Adrenal gland (tissue), 12 donors: ENCODE results near the gene SULT1A2. TPM values are rescaled to one million over a fixed set of nuclear protein-coding genes. Genes with fewer than 3 reads are reported as not detected.
A peak's percentile ranks its signal among the peaks of the same experiment; 100 is the strongest.
"Not testable (repeated sequence)": the region's sequence is repeated elsewhere in the genome, so short reads cannot be mapped to it uniquely, and the experiment has no call there.

Source experiments
- DNase-seq, 7 donors: peaks; one replicate each; pipeline ENCODE4 v3.0.0-alpha.2; 2019 to 2020
- H3K27ac ChIP-seq, 5 donors: fragments of 200-600 bp; sonication (generic) in 4 of 5; 1 replicate in 3 of 5; 2 replicates in 2 of 5; pipeline versions ENCODE4 v1.5.1 to v1.8.0; 2016 to 2020; ENCODE audit warnings: mild to moderate bottlenecking in 1 of 5
- H3K27me3 ChIP-seq: fragments of 200-600 bp; 2 replicates; pipeline ENCODE4 v1.8.0; 2021
- H3K36me3 ChIP-seq, 2 donors: fragments of 200-600 bp; replicated peaks in 1 of 2; 1 replicate in 1 of 2; 2 replicates in 1 of 2; pipeline versions ENCODE4 v1.5.1 to v1.8.0; 2018 to 2022
- H3K4me1 ChIP-seq, 2 donors: fragments of 200-600 bp; replicated peaks in 1 of 2; 1 replicate in 1 of 2; 2 replicates in 1 of 2; pipeline versions ENCODE4 v1.5.1 to v1.8.0; 2018 to 2021
- H3K4me3 ChIP-seq, 4 donors: fragments of 200-600 bp; sonication (generic) in 3 of 4; one replicate each; pipeline ENCODE4 v1.5.1; 2016 to 2018
- H3K9me3 ChIP-seq, 3 donors: fragments of 200-600 bp; sonication (generic) in 1 of 3; replicated peaks in 1 of 3; 1 replicate in 2 of 3; 2 replicates in 1 of 3; pipeline versions ENCODE4 v1.5.1 to v1.8.0; 2016 to 2021
- CTCF ChIP-seq, 6 experiments: fragments of 450-650 bp in 4 of 6; fragments of 200-600 bp in 2 of 6; sonication (generic) in 1 of 6; IDR thresholded peaks; 1 replicate in 5 of 6; 2 replicates in 1 of 6; pipeline versions ENCODE4 v1.5.1 to v1.8.0; 2016 to 2021; ENCODE audit warnings: antibody characterized with exemption in 6 of 6, mild to moderate bottlenecking in 2 of 6, moderate library complexity in 1 of 6
- POLR2A ChIP-seq, 2 donors: fragments of 450-650 bp; IDR thresholded peaks; one replicate each; pipeline ENCODE4 v1.6.1; 2017; ENCODE audit warnings: antibody characterized with exemption in 2 of 2, mild to moderate bottlenecking in 2 of 2, moderate library complexity in 1 of 2
- WGBS, 4 donors: extraction: QIAGEN DNeasy Blood & Tissue Kit in 2 of 4; methylation state at CpG; one replicate each; pipeline versions ENCODE4 v1.1.5 to v1.1.7; 2013 to 2017; 5-methylcytosine and 5-hydroxymethylcytosine counted together
- intact Hi-C, 2 donors: fragments of 100-400 bp; cut with DNase I; formaldehyde crosslinking; loops; one replicate each; pipeline versions ENCODE4 v1.14.1 to v1.15.0; 2022 to 2023
- polyA plus RNA-seq, 3 donors: library from polyadenylated mRNA; stranded (reverse); fragments of 200-250 nt in 2 of 3; fragments of 350-450 nt in 1 of 3; fragmentation: Illumina TruSeq in 1 of 3; extraction: RNeasy Lipid Tissue Mini Kit (QIAGEN cat#74804) in 1 of 3; gene quantifications; one replicate each; pipeline ENCODE4 v1.2.3, GENCODE V29; 2013 to 2014
- total RNA-seq, 9 donors: library from RNA; depleted of rRNA in 4 of 9; stranded (reverse); fragments of >200 nt in 4 of 9; fragments of 120-200 nt in 1 of 9; fragmentation: NEBNext Ultra II Directional in 1 of 9; extraction: Animal tissue kit (Norgen Biotek cat#: 25700) in 1 of 9; gene quantifications; one replicate each; pipeline versions ENCODE4 v1.1.0 to v1.2.4, GENCODE V29; 2013 to 2023
- donor health status: healthy with polysubstance abuse.
- donor health status: Bipolar disorder and iron deficiency.
- donor health status: DM: yes; HTN: yes; CAD: no.
- donor health status: DM: no; HTN: no; CAD: no.
- donor health status: DM: no; HTN: no; CAD: no.
- donor health status: DM: yes; HTN: yes; CAD: no.

SULT1A2 gene
- total and polyA plus RNA-seq, 12 donors = 0.55 to 22.5 (median 2.6) TPM

- peak overlapping the region in 4 of 5 donors; percentile 15 to 78 (median 67) for H3K27ac ChIP-seq
- peak in 6 of 7 donors; percentile 51 to 71 (median 55) for DNase-seq
These were observed 26.4 kb upstream of the SULT1A2 start for GRCh38 chr16:28623172-28623711.

DNA sequence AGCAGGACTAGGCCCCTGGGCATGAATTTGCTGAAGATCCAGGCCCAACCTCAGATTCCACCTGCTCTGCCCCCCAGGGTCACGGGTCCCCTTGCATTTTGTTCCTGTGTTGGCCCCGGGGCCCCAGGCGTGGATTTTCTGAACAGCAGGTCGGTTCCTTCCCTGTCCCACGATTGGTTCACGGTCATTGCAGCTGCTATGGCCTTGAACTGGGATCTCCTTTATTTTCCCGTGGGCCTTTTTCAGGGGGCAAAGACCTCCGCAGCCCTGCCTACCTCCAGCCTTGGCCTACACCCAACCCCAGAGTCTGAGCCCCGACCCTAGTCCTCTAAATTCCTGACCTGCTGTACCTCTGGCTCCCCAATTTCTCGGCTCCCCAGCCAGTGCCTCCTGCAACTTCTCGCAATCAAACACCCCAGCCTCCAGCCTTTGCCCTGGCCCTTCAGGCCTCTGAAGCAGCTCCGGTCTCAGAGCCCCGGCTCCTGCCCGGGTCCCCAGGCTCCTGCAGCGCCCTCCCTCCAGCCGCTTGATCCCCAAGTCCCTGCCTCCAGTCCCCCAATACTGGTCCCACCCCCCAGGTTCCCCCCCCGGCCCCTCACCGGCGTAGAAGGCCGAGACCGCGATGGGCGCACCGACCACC is 25.8 kb upstream of the SULT1A2 start:
- peak overlapping the region in 2 of 4 donors; percentile 38 to 55 for H3K4me3 ChIP-seq
- H3K27ac ChIP-seq = peak overlapping the region in 3 of 5 donors; percentile 63 to 78 (median 71)
- 29 to 62% (median 37%) methylated on average over 11 to 24 of the region's 24 CpGs for WGBS, 4 donors
- H3K36me3 ChIP-seq, H3K9me3 ChIP-seq, DNase-seq, intact Hi-C loops, H3K4me1 ChIP-seq, H3K27me3 ChIP-seq: not testable (repeated sequence)

More at GRCh38 chr16:28623172-28623711, 26.4 kb upstream of the SULT1A2 start:
- WGBS, 4 donors = 3 to 9% (median 5%) methylated on average over 8 to 68 of the region's 68 CpGs
- Histone ChIP-seq H3K36me3 (peaks cover 0 to 7% of the 10 kb centered on the region in 2 donors), H3K4me3 (peak overlapping the region in 2 of 4 donors; percentile 38 to 55), H3K27me3 (no peaks in the 10 kb centered on the region), H3K9me3 (no peaks in the 10 kb centered on the region), H3K4me1 (peaks cover 0 to 8% of the 10 kb centered on the region in 2 donors)
- intact Hi-C loops = no loop called here
- TF ChIP-seq CTCF (IDR thresholded peaks at IDR 0.05) (peak in 1 of 6 experiments; percentile 8), POLR2A (IDR thresholded peaks at IDR 0.05) (peak in 1 of 2 donors; percentile 69)

- H3K9me3 ChIP-seq = no peaks in the 10 kb centered on the region
- no peak overlapping the region for H3K27ac ChIP-seq
- intact Hi-C loops = no loop called here
- TF ChIP-seq CTCF (IDR thresholded peaks at IDR 0.05) (no peak), POLR2A (IDR thresholded peaks at IDR 0.05) (no peak)
- no peaks in the 10 kb centered on the region for H3K27me3 ChIP-seq
- no peak overlapping the region for H3K4me3 ChIP-seq
- H3K36me3 ChIP-seq = peaks cover 0 to 7% of the 10 kb centered on the region in 2 donors
- peaks cover 0 to 8% of the 10 kb centered on the region in 2 donors for H3K4me1 ChIP-seq
- DNase-seq = no peak
- 72 to 83% (median 77%) methylated on average over 7 of the region's 7 CpGs for WGBS, 4 donors
These were observed 24.8 kb upstream of the SULT1A2 start for GRCh38 chr16:28621481-28622155.

GRCh38 chr16:28620316-28620715 is 23.5 kb upstream of the SULT1A2 start:
- H3K27ac ChIP-seq, H3K9me3 ChIP-seq, DNase-seq, H3K4me3 ChIP-seq, H3K36me3 ChIP-seq, H3K4me1 ChIP-seq, intact Hi-C loops, H3K27me3 ChIP-seq: not testable (repeated sequence)
- 89 to 94% (median 93%) methylated on average over 1 of the region's 1 CpG for WGBS, 4 donors

DNA sequence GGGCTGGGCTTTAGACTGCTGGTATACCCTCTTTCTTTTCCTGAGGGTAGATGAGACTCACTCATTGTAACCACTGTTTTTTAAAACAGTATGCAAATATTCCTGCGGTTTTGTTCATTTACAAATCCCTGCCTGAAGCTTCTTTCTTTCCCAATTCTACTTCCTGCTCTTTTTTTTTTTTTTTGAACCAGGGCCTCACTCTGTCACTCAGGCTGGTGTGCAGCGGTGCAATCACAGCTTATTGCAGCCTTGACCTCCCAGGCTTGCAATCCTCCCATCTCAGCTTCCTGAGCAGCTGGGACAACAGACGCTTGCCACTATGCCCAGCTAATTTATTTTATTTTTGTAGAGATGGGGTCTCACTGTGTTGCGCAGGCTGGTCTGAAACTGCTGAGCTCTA is 21.0 kb upstream of the SULT1A2 start:
- peak in 4 of 7 donors; percentile 48 to 75 (median 74) for DNase-seq
- H3K9me3 ChIP-seq = no peaks in the 10 kb centered on the region
- no peak for TF ChIP-seq POLR2A (IDR thresholded peaks at IDR 0.05)
- TF ChIP-seq CTCF (IDR thresholded peaks at IDR 0.05) = no peak
- no peaks in the 10 kb centered on the region for H3K27me3 ChIP-seq
- intact Hi-C loops = no loop called here
- H3K27ac ChIP-seq = peak overlapping the region in 2 of 5 donors; percentile 5 to 37
- H3K4me3 ChIP-seq = no peak overlapping the region
- H3K36me3 ChIP-seq = peaks cover 0 to 7% of the 10 kb centered on the region in 2 donors
- H3K4me1 ChIP-seq = peaks cover 0 to 8% of the 10 kb centered on the region in 2 donors
- 25 to 38% (median 34%) methylated on average over 4 of the region's 4 CpGs for WGBS, 4 donors
